HPDE6-E6E7 (cell line): ENCODE measurements around the gene CXCL12.

Experiments
- DNase-seq: peaks from one replicate; pipeline ENCODE4 v3.0.0; 2011; ENCODE audit warnings: missing footprints; ENCODE audit errors: extremely low spot score

CXCL12 gene

DNA sequence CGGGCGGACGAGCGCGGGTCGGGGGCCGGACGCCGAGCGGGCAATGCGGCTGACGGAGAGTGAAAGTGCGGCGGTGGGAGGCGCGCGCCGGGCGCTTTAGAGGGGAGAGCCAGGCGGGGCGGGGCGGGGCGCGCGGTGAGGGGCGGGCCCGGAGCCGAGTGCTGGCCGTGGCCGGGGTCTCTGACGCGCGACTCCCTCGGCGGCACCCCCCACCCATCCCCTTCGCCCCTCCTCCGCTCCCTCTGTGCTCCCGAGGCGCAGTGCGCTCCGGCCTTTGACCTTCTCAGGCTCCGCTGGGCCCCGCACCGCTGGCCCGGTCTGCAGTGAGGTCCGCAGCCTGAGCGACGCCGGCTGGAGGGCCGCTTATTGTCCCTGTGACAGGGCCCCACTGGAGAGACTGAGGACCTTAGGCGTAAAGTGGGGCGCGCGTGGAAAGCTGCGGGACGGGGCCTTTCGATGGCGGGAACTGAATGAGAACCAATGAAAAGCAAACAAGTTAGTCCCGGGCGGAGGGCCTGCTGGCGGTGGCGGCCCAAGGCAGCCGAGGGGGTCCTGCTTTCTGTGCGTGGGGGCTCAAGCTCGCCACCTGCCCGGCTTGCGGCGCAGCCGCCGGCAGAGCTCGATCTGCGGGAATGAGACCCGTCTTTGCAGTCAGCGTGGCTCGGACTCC lies at the start of gene CXCL12:
Gene CXCL12 (minus strand): TSS at position 72 of the 670 bp plus-strand sequence. CDS start 92 bp downstream, outside the sequence.
- no peak for DNase-seq

DNA sequence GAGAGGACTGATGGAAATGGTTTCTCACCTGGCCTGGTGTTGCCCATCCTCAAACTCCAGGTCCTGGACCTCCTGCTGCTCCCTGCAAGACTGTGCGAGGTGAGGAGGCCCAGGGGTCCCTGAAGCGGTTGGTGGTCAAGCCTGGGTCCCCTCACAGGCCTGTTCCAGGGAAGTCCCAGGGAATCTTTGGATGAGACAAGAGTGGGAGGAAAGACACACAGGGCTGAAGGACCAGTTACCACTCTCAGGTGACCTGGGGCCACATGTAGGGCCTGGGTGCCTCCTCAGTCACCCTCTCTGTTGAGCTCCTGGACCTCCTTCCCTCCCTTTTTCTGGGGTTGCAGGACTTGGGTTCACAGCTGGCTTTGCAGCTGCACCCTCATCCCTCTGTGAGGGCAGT lies 42.6 kb upstream of the CXCL12 start:
- DNase-seq, result no peak

DNA sequence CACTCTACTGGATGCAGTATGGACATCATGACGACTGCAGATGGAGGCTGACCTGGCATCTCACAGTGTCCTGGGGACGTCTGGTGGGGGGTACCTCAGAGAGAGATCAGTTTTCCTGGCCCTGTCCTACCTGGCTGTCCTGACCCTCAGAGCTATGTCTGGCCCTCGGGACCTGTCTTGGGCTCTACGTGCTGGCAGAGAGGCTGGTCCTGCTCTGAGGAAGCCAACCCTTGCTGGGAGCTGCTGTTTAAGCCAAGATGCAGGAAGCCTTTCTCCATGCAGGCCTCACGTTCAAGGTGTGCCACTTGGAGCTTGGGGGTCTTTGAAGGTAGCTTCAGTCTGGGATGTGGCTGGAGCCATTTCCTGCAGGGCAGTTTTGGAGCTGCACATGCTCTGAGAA lies 42.1 kb upstream of the CXCL12 start:
- no peak for DNase-seq

DNA sequence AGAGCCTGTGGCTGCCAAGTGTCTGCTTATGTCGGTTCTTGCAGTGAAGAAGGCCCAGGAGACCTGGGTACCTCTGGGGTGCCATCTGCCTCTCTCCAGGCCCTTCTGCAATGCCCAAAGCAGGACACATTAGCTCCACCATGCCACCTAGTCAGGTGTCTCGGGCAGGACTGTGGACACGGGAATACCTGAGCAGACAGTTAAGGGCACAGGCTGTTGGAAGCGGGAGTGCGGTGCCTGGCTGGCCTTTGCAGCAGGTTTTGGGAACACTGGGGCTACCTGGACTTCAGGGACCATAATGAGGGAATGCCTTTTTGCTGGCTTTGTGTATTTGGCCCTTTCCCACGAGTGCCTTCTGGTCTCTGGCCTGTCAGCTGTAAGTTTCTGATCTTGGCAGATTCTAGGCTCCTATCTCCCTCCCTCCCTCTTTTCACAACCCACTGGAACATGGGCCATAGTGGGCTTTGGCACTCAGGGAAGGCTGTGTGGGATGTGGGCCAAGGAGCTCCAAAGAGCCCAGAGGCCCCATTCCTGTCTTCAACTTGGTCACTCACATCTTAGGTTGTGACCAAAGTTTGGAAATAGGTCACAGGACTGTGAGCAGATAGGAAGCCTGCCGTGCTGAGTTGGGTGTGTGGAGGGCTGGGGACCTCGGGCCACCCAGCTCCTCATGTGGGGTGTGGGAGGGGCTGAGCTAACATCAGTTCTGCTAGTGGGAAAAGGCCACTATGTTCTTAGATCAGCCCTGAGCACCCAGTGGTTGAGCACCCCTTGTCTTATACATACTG lies 41.5 kb upstream of the CXCL12 start:
- DNase-seq, result no peak

DNA sequence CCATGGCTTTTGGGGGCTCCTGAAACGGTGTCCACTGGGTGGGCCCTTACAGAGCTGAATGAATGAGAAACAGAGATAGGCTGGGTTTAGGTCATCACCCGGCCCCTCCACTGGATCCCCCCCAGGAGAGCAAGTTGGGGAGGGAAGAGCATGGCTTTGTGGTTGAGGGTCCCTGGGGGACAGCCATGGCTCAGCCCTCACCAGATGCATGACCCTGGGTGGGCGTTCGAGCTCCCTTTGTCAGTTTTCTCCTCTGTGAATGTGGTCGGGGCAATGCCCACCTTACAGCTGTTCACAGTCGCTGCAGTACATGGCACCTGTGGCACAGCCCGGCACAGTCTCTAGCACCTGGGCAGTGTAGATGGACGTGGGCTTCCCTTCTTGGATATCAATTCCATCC lies 40.6 kb upstream of the CXCL12 start:
- DNase-seq, result no peak

DNA sequence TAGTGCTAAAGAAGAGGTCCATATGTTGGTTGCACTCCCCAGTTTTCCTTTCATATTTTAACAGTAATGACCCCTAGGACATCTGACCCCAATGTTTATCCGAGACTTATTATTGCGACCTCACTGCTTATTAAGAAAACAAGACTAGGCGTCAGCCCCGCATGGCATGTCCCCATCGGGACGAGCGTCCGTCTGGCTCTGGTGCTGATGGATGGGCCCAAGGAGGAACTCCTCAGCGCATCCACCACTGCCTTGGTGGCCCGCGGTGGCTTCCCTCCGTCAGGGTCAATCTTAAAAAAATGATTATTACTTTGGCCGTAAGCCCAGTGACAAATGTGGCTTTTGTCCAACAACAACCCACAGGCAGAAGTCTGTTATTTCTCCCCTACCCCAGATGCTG lies 40.1 kb upstream of the CXCL12 start:
- no peak for DNase-seq

DNA sequence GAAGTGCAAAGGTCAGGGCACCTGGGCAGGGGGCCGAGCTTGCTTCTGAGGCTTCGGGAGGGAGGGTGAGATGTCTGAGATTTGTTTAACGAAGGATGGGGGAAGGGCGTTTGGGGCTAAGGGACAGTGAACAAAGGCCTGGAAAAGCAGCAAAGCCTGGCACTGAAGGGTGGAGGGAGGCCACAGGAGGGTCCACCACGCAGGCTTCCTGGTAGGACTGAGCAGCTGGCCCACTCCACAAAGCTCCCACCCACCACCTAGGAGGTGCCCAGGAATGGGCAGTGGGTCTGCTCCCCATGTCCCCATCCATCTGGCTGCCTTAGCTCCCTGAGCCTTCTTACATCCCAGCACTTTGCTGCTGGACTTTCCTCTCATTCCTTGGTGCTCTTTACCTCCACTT lies 39.4 kb upstream of the CXCL12 start:
- DNase-seq, result no peak

DNA sequence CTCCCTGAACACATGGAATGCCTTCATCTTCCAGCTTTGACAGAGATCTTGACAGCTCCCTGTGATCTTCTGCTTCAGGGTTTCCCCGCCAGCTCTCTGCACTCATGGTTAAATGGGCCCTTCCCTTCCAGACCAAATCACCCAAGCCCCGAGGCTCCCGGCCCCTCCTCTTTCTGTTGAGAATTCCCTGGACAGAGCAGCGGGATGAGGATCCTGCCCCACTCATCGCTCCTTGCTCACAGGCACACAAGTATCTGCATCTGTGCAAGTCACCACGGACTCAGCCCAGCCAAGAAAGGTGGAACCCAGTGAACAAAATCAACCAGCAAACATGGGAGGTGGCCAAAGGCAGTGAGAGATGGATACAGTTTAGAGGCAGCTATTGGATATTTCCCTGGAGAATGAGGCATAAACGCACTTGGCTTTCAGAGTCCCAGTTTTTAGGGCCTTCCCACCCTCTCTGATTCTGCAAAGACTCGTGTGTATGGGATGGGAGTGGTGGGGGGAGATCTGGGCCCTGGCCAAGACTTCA lies 37.7 kb upstream of the CXCL12 start:
- DNase-seq, result no peak

DNA sequence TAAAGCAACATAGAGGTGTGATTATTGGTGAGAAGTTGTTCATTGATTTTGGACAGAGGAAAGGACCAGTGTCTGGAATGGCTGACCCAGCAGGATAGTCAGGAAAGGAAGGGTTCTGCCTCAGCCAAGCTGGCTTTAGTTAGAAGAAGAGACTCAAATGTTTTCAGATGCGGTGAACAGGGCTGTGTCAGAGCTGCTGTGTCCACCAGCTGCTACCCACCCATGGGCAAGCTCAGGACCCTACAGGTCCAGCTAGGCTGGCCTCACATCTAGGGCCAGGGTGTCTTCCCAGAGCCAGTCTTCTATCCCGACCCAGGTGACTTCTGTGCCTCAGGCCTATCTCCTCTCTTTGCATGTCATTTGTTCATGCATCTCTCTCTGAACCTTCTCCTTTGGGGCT lies 37.3 kb upstream of the CXCL12 start:
- DNase-seq, result no peak

DNA sequence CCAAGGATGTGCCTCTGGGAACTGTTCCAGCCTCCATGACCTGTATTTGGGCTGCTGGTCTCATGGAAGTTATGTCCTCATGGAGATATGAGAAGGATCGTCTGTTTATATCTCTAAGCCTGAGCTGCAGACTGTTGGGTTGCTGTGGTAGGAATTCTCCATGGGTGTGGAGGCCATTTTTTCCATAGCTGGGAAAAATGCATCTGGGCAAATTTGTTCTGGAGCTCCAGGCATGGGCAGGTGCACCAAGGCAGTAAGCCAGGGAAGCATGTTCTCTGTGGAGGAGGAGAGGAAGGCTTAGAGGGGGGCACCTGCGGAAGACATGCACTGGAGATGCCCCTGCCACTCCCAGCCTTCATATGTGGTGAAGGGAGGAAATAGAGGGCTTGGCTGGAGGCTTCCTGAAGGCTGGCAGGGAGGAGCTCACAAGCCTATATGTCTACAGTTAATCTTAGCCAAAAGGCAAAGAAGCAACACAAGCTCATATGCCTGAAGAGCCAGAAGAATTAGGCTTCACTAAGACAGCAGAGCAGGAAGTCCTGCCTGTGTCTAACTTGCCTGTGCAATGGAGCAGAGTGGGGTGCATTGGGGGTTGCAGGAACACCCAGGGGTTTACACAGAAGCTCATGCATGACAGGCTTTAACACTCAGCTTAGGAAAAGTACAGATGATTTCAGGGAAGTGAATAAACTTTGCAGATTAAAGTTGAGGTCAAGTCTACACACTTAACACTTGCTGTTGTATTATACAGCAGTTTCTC lies 35.1 kb upstream of the CXCL12 start:
- no peak for DNase-seq

DNA sequence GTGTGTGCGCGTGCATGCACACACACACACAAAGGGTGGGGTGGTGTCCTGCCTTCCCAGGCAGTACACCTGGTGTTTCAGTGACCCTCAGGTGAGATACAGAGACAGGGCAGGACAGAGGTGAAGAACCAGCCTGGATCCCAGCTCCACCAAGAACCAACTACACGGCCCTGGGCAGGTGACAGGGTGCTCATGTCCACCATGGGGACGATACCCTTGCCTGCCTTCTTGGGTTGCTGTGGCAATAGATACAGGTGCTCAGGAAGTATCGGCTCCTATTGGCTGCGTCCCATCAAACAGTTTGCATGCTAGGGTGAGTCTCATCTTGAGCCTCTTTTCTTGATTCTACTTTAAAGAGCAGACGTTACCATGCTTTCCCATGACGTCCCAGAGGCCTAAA lies 33.7 kb upstream of the CXCL12 start:
- no peak for DNase-seq

DNA sequence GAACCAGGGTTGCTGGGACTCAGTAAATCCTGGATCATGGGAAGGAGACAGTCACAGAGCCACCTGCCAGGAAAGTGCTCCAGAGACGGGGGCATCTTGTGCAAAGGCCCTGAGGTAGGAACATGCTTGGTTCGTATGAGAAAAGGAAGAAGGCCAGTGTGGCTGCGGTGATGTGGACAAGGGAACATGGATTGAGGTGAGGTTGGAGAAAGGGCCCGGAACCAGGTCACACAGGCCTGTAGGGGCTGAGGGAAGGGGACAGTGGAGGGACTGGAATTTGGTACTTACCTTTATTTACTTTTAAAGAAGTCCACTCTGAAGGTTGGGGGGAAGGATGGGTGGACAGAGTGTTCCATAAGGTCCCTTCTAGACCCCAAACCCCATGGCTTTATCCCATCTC lies 32.9 kb upstream of the CXCL12 start:
- DNase-seq, result no peak

DNA sequence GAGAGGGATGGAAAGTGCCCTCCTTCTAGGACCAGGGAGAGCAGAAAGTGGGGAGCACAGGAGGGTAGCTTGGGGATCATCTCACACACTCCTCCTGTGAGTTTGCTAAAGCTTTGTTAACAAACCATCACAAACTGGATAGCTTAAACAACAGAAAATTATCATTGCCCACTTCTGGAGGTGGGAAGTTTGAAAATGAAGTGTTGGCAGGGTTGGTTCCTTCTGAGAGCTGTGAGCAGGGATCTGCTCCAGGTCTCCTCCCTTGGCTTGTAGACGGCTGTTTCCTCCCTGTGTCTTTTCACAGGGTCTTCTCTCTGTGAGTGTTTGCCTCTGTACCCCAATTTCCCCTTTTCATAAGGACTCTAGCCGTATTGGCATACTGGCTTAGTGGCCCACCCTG lies 32.0 kb upstream of the CXCL12 start:
- no peak for DNase-seq

DNA sequence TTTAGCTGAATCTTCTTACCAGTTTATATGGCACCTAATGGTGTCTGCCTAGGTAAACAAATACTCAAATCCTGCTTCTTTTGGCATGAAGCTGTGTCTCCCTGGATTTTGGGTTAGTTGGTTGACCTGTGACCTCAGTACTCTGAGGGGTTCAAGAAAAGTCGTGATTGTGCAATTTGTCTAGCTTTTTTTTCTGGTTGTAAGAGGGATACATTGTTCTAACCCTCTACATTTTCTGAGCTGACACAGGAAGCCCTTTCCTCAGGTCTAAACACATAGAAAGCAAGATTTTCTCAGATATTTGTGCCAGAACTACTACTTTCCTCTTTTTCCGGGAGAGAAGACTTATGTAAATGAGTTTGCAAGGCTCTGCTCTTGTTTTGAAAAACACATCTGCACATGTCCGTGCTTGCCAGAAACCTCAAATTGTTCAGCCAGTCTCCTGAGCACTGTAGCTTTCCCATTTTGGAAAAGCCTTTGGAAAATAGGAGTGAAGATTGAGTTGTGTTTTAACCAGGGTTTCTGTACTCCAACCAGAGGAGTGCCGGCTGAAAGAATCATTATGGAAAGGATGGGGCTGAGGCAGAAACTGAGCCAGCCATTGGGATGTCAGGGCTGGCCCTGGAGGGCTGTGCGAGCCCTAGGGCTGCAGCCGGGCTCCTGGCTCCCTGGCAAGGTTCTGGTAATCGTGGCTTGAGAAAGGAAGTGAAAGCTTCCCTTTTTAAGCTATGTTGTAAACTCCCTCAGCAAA lies 31.3 kb upstream of the CXCL12 start:
- DNase-seq, result no peak

DNA sequence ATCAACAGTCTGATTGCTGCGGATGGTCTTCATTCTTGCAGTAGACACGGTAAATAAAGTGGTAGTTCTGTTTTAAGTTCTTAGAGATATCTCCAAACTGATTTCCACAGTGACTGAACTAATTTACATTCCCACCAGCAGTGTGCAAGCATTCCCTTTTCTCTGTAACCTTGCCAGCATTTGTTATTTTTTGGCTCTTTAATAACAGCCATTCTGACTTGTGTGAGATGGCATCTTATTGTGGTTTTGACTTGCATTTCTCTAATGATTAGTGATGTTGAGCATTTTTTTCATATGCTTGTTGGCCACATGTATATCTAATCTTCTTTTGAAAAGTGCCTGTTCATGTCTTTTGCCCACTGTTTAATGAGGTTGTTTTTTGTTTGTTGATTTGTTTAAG lies 30.2 kb upstream of the CXCL12 start:
- DNase-seq, result no peak

DNA sequence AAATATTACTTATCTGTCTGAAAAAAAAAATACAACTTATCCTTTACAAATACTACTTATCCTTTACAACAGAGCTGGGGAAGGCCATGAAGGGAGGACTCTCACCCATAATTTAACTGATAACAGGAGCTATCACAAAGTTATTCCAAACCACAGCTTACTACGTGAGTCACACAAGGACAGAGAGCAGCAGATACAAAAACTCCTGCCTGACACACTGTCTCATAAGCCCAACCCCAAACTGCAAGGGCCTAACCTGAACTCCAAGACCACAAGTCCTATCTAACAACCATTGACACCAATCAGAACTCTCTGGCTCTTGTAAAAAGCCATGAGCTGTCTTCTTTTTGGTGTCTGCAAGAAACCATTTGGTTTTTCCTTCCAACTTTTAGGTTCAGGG lies 28.5 kb upstream of the CXCL12 start:
- DNase-seq, result no peak

DNA sequence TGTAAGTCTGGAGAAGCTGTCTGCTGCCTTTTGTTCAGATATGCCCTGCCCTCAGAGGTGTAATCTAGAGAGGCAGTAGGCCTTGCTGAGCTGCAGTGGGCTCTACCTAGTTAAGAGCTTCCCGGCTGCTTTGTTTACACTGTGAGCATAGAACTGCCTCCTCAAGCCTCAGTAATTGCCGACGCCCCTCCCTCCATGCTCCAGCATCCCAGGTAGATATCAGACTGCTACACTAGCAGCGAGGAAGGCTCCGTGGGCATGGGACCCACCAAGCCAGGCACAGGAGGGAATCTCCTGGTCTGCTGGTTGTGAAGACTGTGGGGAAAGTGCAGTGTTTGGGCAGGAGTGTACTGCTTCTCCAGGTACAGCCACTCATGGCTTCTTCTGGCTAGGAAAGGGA lies 26.4 kb upstream of the CXCL12 start:
- no peak for DNase-seq

DNA sequence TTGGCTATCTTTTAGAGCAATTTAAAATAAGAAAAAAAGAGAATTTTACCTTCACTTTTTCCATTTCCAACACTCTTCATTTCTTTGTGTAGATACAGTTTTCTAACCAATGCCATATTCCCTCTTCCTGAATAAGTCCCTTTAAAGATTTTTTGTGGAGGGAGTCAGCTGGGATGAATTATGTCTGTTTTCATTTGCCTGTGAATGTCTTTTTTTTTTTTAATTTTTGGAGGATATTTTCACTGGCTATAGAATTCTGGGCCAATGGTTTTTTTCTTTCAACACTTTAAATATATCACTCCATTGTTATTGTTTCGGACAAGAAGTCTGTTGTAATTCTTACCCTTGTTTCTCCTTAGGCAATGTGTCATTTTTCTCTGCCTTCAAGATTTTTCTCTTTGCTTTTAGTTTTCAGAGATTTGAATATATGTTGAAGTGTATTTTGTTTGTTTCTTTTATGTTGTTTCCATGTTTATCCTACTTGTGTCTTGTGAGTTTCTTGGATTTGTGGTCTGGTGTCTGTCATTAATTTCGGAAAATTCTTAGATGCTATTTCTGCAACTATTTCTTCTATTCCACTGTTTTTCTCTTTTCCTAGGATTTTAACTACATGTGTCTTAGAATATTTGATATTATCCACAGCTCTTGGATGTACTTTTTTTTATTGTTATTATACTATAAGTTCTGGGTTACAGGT lies 20.0 kb upstream of the CXCL12 start:
- DNase-seq, result no peak

DNA sequence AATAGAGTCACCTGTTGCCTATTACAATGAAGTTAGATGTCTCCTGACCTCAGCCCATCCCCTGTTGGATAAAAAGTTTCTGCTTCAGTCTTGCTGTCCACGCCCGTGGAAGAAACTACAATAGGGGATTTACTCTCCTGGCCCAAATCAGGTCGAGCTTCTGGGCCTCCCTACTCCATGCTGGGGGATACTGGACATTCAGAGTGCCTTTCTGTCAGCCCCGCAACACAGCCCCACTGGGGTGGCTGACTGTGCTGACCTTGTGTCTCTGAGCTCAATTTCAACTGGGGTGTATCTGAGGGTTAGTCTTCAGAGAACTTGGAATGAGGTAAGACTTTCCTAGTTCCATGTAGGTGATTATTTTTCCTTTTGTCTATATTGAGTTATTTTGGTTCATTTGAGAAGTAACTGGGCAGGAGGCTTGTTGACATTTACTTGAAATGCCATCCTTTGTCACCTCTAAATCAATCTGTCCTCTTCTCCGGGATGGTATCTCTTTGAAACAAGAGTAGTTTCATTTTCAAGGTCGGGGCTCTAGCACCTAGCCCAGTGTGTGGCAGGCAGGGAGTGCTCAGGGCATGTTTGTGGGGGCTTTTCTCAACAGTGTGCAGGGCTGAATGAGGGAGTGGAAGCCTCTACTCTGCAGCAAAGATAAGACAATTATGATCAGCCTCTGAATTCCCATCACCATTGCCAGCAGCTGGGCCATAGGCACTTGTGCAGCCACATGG lies 17.7 kb upstream of the CXCL12 start:
- DNase-seq, result no peak

DNA sequence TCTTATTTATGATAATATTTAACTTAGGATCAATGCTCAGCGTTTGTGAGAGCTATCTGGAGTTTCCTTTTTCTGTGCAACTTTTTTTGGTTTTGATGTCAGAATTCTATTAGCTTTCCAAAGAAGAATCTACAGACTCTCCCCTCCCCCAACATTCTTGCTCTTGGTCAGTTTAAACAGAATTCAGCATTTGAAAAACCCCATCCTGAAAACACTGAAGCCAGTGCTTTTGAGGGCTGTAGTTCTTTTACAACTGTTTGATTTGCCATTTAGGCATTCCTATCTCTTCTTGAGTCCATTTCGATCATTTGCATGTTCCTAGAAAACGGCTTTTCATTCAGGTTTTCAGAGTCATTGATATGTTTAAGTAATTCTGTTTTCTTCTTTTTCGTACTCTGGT lies 15.6 kb upstream of the CXCL12 start:
- no peak for DNase-seq
